Stimulated activated CD8-positive, alpha-beta memory T cell treated with anti-CD3 and anti-CD28 coated beads, Interleukin-15, amount 100 ng/mL, for 4 hours (primary cell): ENCODE data around the gene BCDIN3D.
"Not testable (repeated sequence)": the region's sequence is repeated elsewhere in the genome, so short reads cannot be mapped to it uniquely, and the experiment has no call there.

Experiments
- DNase-seq, 2 donors: peaks; one replicate each; pipeline ENCODE4 v3.0.0-alpha.2; 2020; ENCODE audit warnings: low read depth in 2 of 2

Gene BCDIN3D

GRCh38 chr12:49877066-49877465 is 34.2 kb upstream of the BCDIN3D start:
- DNase-seq, result no peak

DNA sequence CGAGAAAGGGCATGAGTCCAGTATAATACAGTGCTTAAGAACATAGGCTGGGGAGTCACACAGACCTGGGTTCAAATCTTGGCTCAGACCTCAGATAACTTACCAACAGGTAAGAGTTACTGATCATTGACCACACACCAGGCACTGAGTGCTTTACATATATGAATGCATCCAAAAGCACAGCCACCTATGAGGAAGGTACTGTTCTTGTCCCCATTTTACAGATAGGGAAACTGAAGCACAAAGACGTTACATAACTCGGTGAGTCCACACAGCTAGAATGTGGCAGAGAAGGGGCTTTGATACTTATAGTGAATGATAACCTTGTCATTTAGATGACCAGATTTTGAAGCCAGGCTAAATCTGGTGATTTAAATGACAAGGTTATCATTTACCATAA is 33.2 kb upstream of the BCDIN3D start:
- DNase-seq, result no peak

- no peak for DNase-seq
These were observed 32.3 kb upstream of the BCDIN3D start for GRCh38 chr12:49875115-49875720.

DNA sequence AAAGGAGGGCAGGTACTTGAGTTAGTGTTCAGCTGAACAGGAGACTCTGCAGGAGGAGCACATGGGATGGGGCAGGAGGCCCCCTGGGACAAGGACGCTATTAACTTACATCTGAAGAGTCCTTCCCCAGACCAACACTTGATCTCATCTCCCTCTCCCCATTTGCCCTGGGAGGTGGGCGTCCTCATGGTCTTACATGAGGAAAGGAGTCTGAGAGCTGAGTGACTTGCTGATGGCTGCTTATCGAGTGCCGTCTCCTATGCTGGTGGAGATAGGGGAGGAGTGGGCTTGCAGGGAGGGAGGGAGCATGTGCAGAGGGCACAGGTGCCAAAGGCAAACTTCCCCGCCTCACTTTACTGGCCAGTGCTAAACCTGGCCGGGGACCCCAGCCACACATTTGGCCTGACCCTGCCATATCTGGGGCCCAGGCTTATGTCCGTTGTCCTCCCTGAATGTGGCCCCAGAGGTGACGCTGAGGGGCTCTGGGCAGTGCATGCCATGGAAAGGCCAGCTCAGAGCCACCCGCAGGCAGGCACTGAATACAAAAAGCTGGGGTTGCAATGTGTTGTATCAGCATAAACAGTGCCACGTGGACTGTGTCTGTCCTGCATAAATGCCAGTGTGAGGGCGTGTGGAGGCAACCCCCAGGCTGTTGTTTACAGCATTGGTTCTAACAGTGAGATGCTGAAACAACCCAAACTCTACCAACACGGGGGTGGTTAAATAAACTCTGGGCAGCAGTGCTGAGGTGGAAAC is 31.4 kb upstream of the BCDIN3D start:
- no peak for DNase-seq

DNA sequence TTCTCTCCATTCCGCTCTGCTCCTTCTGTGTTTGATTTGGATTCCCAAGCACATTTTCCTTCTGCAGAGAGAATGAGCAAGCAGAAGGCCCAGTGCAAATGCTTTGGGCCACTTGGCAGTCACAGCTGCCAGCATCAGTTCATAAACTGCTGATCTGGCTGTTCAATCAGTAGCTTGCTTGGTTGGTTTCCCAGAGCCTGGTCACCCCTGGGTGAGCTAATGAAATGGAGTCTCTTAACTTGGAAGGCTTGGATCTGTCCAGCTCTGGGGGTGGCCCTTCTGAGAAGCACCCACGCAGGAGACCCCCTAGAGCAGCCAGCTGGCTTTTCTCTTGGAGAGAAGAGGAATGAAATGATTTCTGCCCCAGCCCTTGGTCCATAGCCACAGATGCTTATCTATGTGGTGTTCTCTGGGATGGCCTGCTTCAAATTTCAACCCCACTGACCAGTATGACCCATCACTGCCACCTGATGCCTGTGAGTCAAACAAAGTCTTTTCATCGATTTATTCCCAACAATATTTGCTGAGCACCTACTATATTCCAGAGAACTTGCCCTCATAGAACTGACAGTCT is 30.5 kb upstream of the BCDIN3D start:
- DNase-seq, result no peak

- DNase-seq, result no peak
These were observed 29.9 kb upstream of the BCDIN3D start for GRCh38 chr12:49872781-49873181.

GRCh38 chr12:49872381-49872780 is 29.5 kb upstream of the BCDIN3D start:
- no peak for DNase-seq

- DNase-seq, result not testable (repeated sequence)
These were observed 28.9 kb upstream of the BCDIN3D start for GRCh38 chr12:49871811-49872251.

DNA sequence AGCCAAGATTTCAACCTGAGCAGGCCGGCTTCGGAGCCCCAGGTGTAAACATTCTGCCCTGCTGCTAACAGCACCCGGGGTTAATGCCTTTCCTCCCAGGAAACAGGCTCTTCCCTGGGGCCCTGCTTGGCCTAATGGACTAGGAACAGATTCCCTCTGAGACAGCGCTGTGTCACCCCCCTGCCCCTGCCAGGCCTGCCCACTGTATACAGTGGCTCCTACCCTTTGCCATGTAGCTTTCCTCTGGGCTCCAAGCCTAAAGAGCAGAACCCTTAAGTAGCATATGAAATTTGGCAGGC is 28.3 kb upstream of the BCDIN3D start:
- no peak for DNase-seq

GRCh38 chr12:49870501-49871262 is 27.8 kb upstream of the BCDIN3D start:
- no peak for DNase-seq

GRCh38 chr12:49869816-49870500 is 27.1 kb upstream of the BCDIN3D start:
- DNase-seq, result no peak

DNA sequence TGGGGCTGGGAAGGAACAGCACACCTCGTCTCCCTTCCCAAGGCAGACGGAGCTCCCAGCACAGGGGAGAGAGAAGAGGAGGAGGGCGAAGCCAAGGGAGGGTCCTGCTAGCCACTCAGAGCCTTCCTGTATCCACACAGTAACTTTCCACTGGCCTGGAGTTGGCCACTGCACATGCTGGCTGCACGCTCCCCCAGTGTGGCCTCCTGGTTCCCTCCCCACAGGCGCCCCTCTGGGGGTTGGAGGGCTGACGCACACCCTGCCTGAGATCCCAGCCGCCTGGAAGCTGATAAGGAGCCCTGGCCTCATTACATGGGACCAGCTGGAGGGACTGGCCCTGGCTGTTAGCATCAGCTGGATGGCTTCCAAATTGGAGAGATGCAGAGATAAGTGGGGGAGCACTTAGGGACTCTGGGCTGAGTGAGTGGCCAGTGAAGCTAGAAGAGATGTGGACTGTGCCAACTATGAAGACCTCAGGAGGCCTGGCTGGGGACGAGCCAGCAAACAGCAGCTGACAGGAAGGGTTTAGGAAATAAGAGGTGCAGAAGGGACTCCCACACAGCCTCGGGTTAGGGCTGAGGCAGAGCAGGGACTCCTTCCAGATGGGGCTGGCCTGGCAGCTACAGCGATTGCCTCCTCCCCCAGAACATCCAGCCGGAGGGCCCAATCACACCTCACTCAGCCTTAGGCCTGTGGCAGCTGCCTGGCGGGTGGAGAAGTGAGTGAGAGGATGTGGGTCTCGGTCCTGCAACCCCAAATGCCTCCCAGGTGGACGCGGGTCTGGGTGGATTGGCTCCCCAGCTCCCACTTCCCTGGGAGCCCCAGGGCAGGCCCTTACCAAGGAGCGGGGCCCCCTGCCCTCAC is 26.3 kb upstream of the BCDIN3D start:
- DNase-seq, result no peak

GRCh38 chr12:49868449-49868848 is 25.5 kb upstream of the BCDIN3D start:
- DNase-seq, result no peak

GRCh38 chr12:49867570-49868341 is 24.9 kb upstream of the BCDIN3D start:
- no peak for DNase-seq

GRCh38 chr12:49866859-49867569 is 24.1 kb upstream of the BCDIN3D start:
- DNase-seq, result peak; percentile 38 to 43

DNA sequence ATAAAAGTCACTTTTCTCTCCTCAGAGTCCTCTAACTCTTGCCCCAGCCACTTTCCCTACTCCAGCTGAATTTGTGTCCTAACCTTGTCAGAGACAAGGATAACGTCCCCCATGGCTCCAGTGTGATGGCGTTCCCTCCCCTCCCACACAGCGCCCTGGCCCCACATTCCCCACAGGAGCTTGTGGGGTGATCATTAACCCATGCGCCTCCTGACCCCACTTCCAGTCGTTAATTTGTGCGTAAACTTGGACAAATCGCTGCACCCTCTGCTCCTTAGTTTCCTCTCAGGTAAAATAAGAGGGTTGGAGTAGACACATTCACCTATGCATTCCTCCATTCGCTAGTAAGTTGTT is 22.9 kb upstream of the BCDIN3D start:
- DNase-seq, result no peak

GRCh38 chr12:49865109-49865781 is 22.3 kb upstream of the BCDIN3D start:
- DNase-seq, result no peak

DNA sequence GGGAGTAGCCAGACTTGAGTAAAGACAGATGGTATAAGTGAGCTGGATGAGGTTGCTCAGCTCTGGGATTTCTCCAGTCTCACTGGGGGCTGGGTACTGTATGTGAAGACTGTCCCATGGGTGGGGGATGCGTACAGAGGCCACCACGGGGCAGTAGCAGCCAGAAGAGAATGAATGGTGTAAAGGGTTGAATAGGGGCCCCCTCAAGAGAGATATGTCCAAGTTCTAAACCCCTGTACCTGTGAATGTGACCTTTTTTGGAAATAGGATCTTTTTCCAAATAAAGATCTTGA is 21.8 kb upstream of the BCDIN3D start:
- no peak for DNase-seq
